Measurements from ENCODE around the gene SLC22A3. TPM values are rescaled to one million over a fixed set of nuclear protein-coding genes. Genes with fewer than 3 reads are reported as not detected.

Gene SLC22A3
- total RNA-seq, 4 donors from 2014 or later, result 11.8 to 31.0 (median 22.3) TPM

DNA sequence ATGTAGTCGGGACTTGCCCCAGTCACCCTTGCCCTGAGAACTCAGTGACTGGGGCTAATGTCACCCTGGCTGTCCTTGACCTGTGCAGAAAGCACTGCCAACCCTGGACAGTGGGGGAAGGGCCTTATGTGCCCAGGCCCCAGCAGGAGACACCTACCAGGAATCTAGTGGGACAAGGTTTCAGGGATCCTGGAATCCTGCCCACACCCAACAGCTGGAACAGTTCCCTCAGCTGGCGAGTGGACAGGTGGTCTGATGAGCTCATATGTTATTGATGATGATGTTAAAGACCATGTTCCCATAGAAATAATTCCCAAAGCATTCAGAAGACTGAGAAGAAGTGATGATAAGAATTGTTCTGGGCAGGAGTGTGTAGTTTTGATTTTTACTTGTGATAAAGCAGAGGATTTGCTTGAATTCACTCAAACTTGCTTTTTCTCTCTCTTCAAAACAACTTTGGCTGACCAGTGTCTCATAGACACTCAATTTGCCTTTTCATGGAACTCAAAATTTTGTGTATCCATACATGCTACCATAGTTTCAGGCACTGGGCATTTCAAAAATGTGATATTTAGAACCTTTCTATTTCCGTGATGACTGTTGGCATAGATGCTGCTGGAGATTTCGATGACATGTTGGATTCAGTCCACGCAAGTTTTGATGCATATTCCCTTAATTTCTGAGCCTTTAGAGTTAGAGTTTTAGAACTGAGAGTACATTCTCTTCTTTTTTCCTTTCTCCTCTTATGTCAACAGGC lies 79.3 kb downstream of the SLC22A3 start:
- TF ChIP-seq EP300 (IDR thresholded peaks at IDR 0.05) (no peak), POLR2AphosphoS5 (IDR thresholded peaks at IDR 0.05) (no peak), POLR2A (IDR thresholded peaks at IDR 0.05) (no peak)
- TF ChIP-seq, protein P1, sequence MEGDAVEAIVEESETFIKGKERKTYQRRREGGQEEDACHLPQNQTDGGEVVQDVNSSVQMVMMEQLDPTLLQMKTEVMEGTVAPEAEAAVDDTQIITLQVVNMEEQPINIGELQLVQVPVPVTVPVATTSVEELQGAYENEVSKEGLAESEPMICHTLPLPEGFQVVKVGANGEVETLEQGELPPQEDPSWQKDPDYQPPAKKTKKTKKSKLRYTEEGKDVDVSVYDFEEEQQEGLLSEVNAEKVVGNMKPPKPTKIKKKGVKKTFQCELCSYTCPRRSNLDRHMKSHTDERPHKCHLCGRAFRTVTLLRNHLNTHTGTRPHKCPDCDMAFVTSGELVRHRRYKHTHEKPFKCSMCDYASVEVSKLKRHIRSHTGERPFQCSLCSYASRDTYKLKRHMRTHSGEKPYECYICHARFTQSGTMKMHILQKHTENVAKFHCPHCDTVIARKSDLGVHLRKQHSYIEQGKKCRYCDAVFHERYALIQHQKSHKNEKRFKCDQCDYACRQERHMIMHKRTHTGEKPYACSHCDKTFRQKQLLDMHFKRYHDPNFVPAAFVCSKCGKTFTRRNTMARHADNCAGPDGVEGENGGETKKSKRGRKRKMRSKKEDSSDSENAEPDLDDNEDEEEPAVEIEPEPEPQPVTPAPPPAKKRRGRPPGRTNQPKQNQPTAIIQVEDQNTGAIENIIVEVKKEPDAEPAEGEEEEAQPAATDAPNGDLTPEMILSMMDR (IDR thresholded peaks at IDR 0.05), result no peak
- 33 to 56% methylated on average over 4 of the region's 5 CpGs for WGBS, 2 donors (ENCODE audit: low coverage in 1 of 2)
- H3K4me1 ChIP-seq, result peaks cover 8 to 58% (median 12%) of the 10 kb centered on the region in 3 donors
- ATAC-seq, result no peak
- peak overlapping the region in 3 of 4 donors; percentile 62 to 83 (median 77) for H3K27ac ChIP-seq
- H3K27me3 ChIP-seq, result no peaks in the 10 kb centered on the region
- no peak overlapping the region for H3K4me3 ChIP-seq
- H3K36me3 ChIP-seq, result no peaks in the 10 kb centered on the region
- H3K9me3 ChIP-seq, result no peaks in the 10 kb centered on the region

DNA sequence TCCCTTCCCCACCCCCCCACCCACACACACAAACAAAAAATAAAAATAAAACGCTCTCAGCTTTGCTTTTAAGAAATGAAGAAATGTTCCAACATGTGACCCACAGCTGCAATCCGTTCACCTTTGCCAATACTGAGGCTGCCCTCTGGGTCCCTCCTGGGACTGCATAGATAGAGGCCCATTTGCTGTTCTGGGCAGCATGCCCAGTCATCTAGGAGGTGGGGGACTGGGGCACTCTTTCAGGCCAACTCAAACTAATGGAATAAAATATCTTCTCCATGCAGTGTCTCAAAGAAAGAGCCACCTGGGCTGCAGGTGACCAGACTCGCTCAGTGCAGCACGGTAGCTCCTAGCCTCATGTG lies 79.9 kb downstream of the SLC22A3 start:
- TF ChIP-seq, protein P1 (IDR thresholded peaks at IDR 0.05), result no peak
- TF ChIP-seq EP300 (IDR thresholded peaks at IDR 0.05) (no peak), POLR2A (IDR thresholded peaks at IDR 0.05) (no peak), POLR2AphosphoS5 (IDR thresholded peaks at IDR 0.05) (no peak)
- H3K4me3 ChIP-seq, result no peak overlapping the region
- H3K27me3 ChIP-seq, result no peaks in the 10 kb centered on the region
- H3K9me3 ChIP-seq, result no peaks in the 10 kb centered on the region
- peaks cover 8 to 56% (median 12%) of the 10 kb centered on the region in 3 donors for H3K4me1 ChIP-seq
- no peak for ATAC-seq
- 56 to 100% methylated on average over 2 to 4 of the region's 4 CpGs for WGBS, 2 donors (ENCODE audit: low coverage in 1 of 2)
- H3K36me3 ChIP-seq, result no peaks in the 10 kb centered on the region
- H3K27ac ChIP-seq, result peak overlapping the region in 3 of 4 donors; percentile 28 to 83 (median 77)

DNA sequence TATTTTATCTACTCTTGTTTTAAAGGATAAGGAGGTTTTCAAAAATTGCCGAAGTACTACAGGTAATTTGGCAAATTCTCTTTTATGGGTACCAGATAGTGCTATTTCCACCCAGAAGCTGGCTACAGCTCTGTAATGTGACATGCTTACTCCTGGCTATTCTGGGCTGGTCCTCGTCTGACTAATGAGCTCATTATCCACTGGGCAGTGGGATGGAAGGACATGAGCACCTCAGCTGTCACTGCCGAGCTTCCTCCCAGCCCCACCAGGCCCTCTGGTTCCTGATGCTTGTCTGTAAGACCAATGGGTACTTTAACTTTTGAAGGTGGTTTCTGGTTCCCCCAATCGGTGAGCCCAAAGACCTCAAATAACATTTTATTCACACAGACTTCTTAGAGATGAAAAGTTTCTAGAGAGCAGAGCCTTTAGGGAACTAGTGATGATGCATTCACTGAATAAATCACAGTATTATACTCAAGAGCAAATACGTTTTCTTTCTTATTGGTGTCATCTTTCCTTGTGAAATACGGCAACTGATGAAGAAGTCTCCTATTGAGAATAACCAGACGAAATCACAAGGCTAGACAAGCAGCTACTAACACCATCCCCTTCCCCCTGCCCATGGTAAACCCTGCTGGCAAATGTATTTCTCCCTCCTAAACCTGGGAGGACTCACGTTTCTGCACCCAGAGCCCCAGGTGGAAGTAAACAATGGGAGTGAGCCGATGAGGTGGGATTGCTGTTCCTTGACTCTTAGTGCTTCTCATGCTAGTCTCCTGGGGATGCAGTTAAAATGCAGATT lies 80.8 kb downstream of the SLC22A3 start:
- WGBS, 2 donors (ENCODE audit: low coverage in 1 of 2), result 42 to 74% methylated on average over 7 to 8 of the region's 9 CpGs
- Histone ChIP-seq H3K27ac (peak overlapping the region; percentile 50 to 83 (median 70)), H3K36me3 (no peaks in the 10 kb centered on the region), H3K9me3 (no peaks in the 10 kb centered on the region), H3K4me1 (peaks cover 8 to 56% (median 12%) of the 10 kb centered on the region in 3 donors), H3K4me3 (no peak overlapping the region), H3K27me3 (no peaks in the 10 kb centered on the region)
- no peak for ATAC-seq
- TF ChIP-seq POLR2A (IDR thresholded peaks at IDR 0.05) (no peak), POLR2AphosphoS5 (IDR thresholded peaks at IDR 0.05) (no peak), EP300 (IDR thresholded peaks at IDR 0.05) (no peak)
- TF ChIP-seq, protein P1 (IDR thresholded peaks at IDR 0.05), result no peak

DNA sequence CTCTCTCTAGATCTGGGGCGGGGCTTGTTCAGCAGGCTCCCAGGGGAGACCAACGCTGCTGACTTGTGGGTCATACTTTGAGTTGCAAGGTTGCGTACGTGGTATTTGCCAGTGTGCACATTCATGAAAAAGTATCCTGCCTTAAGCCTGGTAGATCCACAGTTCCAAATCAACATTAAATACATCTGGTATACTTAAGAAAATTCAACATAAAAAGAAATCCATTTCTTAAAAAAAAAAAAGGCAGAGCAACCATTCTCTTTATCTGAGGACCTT lies 81.4 kb downstream of the SLC22A3 start:
- 62 to 73% methylated on average over 4 of the region's 4 CpGs for WGBS, 2 donors (ENCODE audit: low coverage in 1 of 2)
- Histone ChIP-seq H3K9me3 (no peaks in the 10 kb centered on the region), H3K27me3 (no peaks in the 10 kb centered on the region), H3K4me3 (no peak overlapping the region), H3K4me1 (peaks cover 8 to 56% (median 12%) of the 10 kb centered on the region in 3 donors), H3K27ac (peak overlapping the region in 3 of 4 donors; percentile 63 to 83 (median 77)), H3K36me3 (no peaks in the 10 kb centered on the region)
- ATAC-seq, result no peak
- TF ChIP-seq EP300 (IDR thresholded peaks at IDR 0.05) (no peak), POLR2A (IDR thresholded peaks at IDR 0.05) (no peak), POLR2AphosphoS5 (IDR thresholded peaks at IDR 0.05) (no peak)
- TF ChIP-seq, protein P1 (IDR thresholded peaks at IDR 0.05), result no peak

Data from gastroesophageal sphincter (tissue), 4 donors.